A549 (cell line): ENCODE measurements around the gene TRAPPC14. TPM values are rescaled to one million over a fixed set of nuclear protein-coding genes. Genes with fewer than 3 reads are reported as not detected.

Source experiments
- ATAC-seq, 2 experiments: fragments of 200-7000 bp in 1 of 2; fragments of >200 bp in 1 of 2; cut with Nextera tagmentation in 1 of 2; cut with Tn5 transposase in 1 of 2; 3 replicates each; pipeline versions ENCODE4 v1.8.0 to v1.9.1; 2018 to 2020; ENCODE audit warnings: mild to moderate bottlenecking in 1 of 2, moderate library complexity in 1 of 2
- CTCF ChIA-PET: fragments of 300-600 bp; sonication (Branson Sonifier 250); formaldehyde crosslinking; extraction: SDS; loops from one replicate; lab custom pipeline; 2021; ENCODE audit warnings: antibody characterized with exemption, inconsistent platforms; lab: Yijun Ruan, JAX
- POLR2A ChIA-PET: fragments of 350-600 bp; formaldehyde crosslinking; extraction: SDS; loops from one replicate; lab custom pipeline; 2021; ENCODE audit warnings: antibody characterized with exemption, inconsistent platforms; lab: Yijun Ruan, JAX
- DNase-seq, 2 experiments: peaks; one replicate each; pipeline versions ENCODE4 v3.0.0 to v3.0.0-alpha.2; 2011 to 2016; ENCODE audit warnings: low read depth in 1 of 2, low spot score in 1 of 2
- FAIRE-seq: peaks from 2 replicates; lab custom pipeline; 2011; peaks lifted over from hg19 to GRCh38; lab: Jason Lieb, UNC
- H3K27ac ChIP-seq, 2 experiments: fragments of >200 bp; sonication (Bioruptor Twin); formaldehyde crosslinking; 3 replicates each; pipeline ENCODE4 v1.5.1; 2016 to 2017
- H3K4me1 ChIP-seq: fragments of >200 bp; sonication (Bioruptor Twin); formaldehyde crosslinking; 3 replicates; pipeline ENCODE4 v1.6.1; 2016
- H3K4me2 ChIP-seq: fragments of >200 bp; sonication (Bioruptor Twin); formaldehyde crosslinking; 3 replicates; pipeline ENCODE4 v1.6.1; 2016
- H3K4me3 ChIP-seq: fragments of >200 bp; sonication (Bioruptor Twin); formaldehyde crosslinking; 3 replicates; pipeline ENCODE4 v1.5.1; 2016
- H3K9me3 ChIP-seq: fragments of >200 bp; sonication (Bioruptor Twin); formaldehyde crosslinking; 3 replicates; pipeline ENCODE4 v1.6.1; 2016
- BHLHE40 ChIP-seq: IDR thresholded peaks from 2 replicates; pipeline ENCODE4 v1.6.1; 2012; ENCODE audit warnings: low read depth, low read length, inconsistent platforms
- CBX8 ChIP-seq: fragments of 200-600 bp; sonication (generic); IDR thresholded peaks from 2 replicates; pipeline ENCODE4 v1.6.1; 2016
- CHD2 ChIP-seq: fragments of 150-350 bp; IDR thresholded peaks from 2 replicates; pipeline ENCODE4 v1.6.1; 2014; ENCODE audit warnings: low read length; ENCODE audit not compliant: partially characterized antibody
- EHF ChIP-seq: fragments of 250-450 bp; sonication (Bioruptor Pico); IDR thresholded peaks from 2 replicates; pipeline ENCODE4 v1.5.0; 2020; ENCODE audit warnings: mild to moderate bottlenecking
- EHMT2 ChIP-seq: fragments of 200-600 bp; sonication (generic); IDR thresholded peaks from 2 replicates; pipeline ENCODE4 v1.6.1; 2016; ENCODE audit warnings: antibody characterized with exemption, low read depth, mild to moderate bottlenecking, moderate library complexity
- FOSB ChIP-seq: fragments of 250-450 bp; sonication (Bioruptor Pico); IDR thresholded peaks from 2 replicates; pipeline ENCODE4 v1.5.0; 2020; ENCODE audit warnings: mild to moderate bottlenecking, moderate library complexity
- FOSL2 ChIP-seq, 2 experiments: fragments of 450-650 bp in 1 of 2; fragments of >200 bp in 1 of 2; sonication (Bioruptor Twin) in 1 of 2; formaldehyde crosslinking; IDR thresholded peaks; 2 replicates each; pipeline versions ENCODE4 v1.5.0 to v1.6.1; 2016 to 2020; ENCODE audit warnings: mild to moderate bottlenecking in 1 of 2, moderate library complexity in 1 of 2
- HOXA7 ChIP-seq: fragments of 250-450 bp; sonication (Bioruptor Pico); IDR thresholded peaks from 2 replicates; pipeline ENCODE4 v1.5.0; 2020; ENCODE audit warnings: mild to moderate bottlenecking, moderate library complexity
- HOXB13 ChIP-seq: fragments of 250-450 bp; sonication (Bioruptor Pico); IDR thresholded peaks from 2 replicates; pipeline ENCODE4 v1.5.0; 2020; ENCODE audit warnings: low read depth, mild to moderate bottlenecking, moderate library complexity
- JUN ChIP-seq, 2 experiments: fragments of >200 bp; sonication (Bioruptor Twin); formaldehyde crosslinking; IDR thresholded peaks; 2 replicates in 1 of 2; 3 replicates in 1 of 2; pipeline ENCODE4 v1.6.1; 2016 to 2017
- KDM1A ChIP-seq: fragments of 200-600 bp; sonication (generic); IDR thresholded peaks from 2 replicates; pipeline ENCODE4 v1.6.1; 2016; ENCODE audit warnings: low read depth, mild to moderate bottlenecking
- MAZ ChIP-seq: fragments of 150-350 bp; IDR thresholded peaks from 2 replicates; pipeline ENCODE4 v1.6.1; 2014; ENCODE audit warnings: antibody characterized with exemption, low read depth, low read length, borderline replicate concordance
- NFE2L2 ChIP-seq: fragments of 150-350 bp; conservative IDR thresholded peaks from 2 replicates; pipeline ENCODE4 v1.6.1; 2014; ENCODE audit warnings: low read length
- NPAS2 ChIP-seq: fragments of 250-450 bp; sonication (Bioruptor Pico); IDR thresholded peaks from 2 replicates; pipeline ENCODE4 v1.8.0; 2022; ENCODE audit warnings: mild to moderate bottlenecking, moderate library complexity, borderline replicate concordance
- NR3C1 ChIP-seq: fragments of >200 bp; sonication (Bioruptor Twin); formaldehyde crosslinking; IDR thresholded peaks from 3 replicates; pipeline ENCODE4 v1.6.1; 2017
- RAD21 ChIP-seq, 2 experiments: fragments of >200 bp in 1 of 2; sonication (Bioruptor Twin) in 1 of 2; formaldehyde crosslinking in 1 of 2; IDR thresholded peaks in 1 of 2; conservative IDR thresholded peaks in 1 of 2; 2 replicates in 1 of 2; 3 replicates in 1 of 2; pipeline ENCODE4 v1.6.1; 2012 to 2018; ENCODE audit warnings: inconsistent platforms in 1 of 2
- RCOR1 ChIP-seq: fragments of 150-350 bp; IDR thresholded peaks from 2 replicates; pipeline ENCODE4 v1.6.1; 2014; ENCODE audit warnings: antibody characterized with exemption, low read length, low read depth
- TFCP2L1 ChIP-seq: fragments of 250-450 bp; sonication (Bioruptor Pico); IDR thresholded peaks from 2 replicates; pipeline ENCODE4 v1.5.0; 2021; ENCODE audit warnings: mild to moderate bottlenecking
- ZC3H11A ChIP-seq: fragments of 450-650 bp; IDR thresholded peaks from 2 replicates; pipeline ENCODE4 v1.6.1; 2014; ENCODE audit warnings: antibody characterized with exemption, mild to moderate bottlenecking
- ZFP36 ChIP-seq: fragments of 450-650 bp; IDR thresholded peaks from 2 replicates; pipeline ENCODE4 v1.6.1; 2014; ENCODE audit warnings: borderline replicate concordance; ENCODE audit not compliant: partially characterized antibody
- ZNF302 ChIP-seq: fragments of 250-450 bp; sonication (Bioruptor Pico); IDR thresholded peaks from 2 replicates; pipeline ENCODE4 v1.9.0; 2021; ENCODE audit warnings: inconsistent platforms, mild to moderate bottlenecking, moderate library complexity
- WGBS: methylation state at CpG from one replicate; pipeline ENCODE4 v1.1.6; 2017; ENCODE audit errors: missing lambda C conversion rate; 5-methylcytosine and 5-hydroxymethylcytosine counted together
- polyA plus RNA-seq, 4 experiments: library from polyadenylated mRNA; depleted of rRNA in 3 of 4; stranded (reverse); fragments of >200 nt; fragmentation: RNase III in 1 of 4; extraction: RNeasy Plus Mini Kit Qiagen cat#74134 plus additional on column Dnase treatment in 1 of 4; gene quantifications; 2 replicates in 3 of 4; 3 replicates in 1 of 4; pipeline ENCODE4 v1.2.3, GENCODE V29; 2011 to 2017
- TF ChIP-seq, protein P1 (sequence below): IDR thresholded peaks from 2 replicates; pipeline ENCODE4 v1.6.1; 2012
- TF ChIP-seq, protein P2 (sequence below): fragments of 450-650 bp; IDR thresholded peaks from 2 replicates; pipeline ENCODE4 v1.6.1; 2014; ENCODE audit warnings: antibody characterized with exemption
- TF ChIP-seq, protein P3 (sequence below): fragments of >200 bp; sonication (Bioruptor Twin); formaldehyde crosslinking; IDR thresholded peaks from 3 replicates; pipeline ENCODE4 v1.5.1; 2016
- TF ChIP-seq, protein P4 (sequence below): fragments of 250-450 bp; sonication (Bioruptor Pico); IDR thresholded peaks from 2 replicates; pipeline ENCODE4 v1.5.0; 2021; ENCODE audit warnings: mild to moderate bottlenecking, moderate library complexity, borderline replicate concordance

The TRAPPC14 gene
- polyA plus RNA-seq, 2 of the 4 experiments (the other 2 are of a cell fraction) = 3.4 to 14.1 TPM

DNA sequence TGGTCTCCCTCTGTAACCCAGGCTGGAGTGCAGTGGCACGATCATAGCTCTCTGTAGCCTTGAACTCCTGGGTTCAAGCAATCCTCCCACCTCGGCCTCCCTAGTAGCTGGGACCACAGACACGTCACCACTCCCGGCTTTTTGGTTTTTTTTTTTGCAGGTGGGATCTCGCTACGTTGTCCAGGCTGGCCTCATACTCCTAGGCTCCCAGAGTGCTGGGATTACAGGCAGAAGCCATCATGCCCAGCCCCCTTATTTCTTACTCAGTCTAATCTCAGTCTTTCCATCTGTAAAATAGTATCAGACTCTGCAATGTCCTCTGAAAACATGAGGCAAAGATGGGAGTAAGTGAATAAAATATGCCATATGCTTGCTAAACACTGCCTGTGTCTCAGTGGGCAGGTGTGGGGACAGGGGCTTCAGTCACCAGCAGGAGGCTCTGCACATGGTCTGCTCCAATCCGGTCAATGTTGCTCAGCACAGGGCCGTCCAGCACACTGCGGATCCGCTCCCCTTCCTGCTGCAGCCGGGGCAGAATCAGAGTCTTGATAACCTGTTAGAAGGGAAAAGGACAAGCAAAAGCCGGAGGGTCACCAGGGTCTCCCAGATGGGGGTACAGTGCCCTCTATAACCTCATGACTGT is 48.9 kb downstream of the TRAPPC14 start (continued):
- no peak for TF ChIP-seq NR3C1
- TF ChIP-seq EHF = no peak
- no peak for TF ChIP-seq TFCP2L1
- TF ChIP-seq, protein P1, sequence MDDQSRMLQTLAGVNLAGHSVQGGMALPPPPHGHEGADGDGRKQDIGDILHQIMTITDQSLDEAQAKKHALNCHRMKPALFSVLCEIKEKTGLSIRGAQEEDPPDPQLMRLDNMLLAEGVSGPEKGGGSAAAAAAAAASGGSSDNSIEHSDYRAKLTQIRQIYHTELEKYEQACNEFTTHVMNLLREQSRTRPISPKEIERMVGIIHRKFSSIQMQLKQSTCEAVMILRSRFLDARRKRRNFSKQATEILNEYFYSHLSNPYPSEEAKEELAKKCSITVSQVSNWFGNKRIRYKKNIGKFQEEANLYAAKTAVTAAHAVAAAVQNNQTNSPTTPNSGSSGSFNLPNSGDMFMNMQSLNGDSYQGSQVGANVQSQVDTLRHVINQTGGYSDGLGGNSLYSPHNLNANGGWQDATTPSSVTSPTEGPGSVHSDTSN = no peak
- TF ChIP-seq, protein P2, sequence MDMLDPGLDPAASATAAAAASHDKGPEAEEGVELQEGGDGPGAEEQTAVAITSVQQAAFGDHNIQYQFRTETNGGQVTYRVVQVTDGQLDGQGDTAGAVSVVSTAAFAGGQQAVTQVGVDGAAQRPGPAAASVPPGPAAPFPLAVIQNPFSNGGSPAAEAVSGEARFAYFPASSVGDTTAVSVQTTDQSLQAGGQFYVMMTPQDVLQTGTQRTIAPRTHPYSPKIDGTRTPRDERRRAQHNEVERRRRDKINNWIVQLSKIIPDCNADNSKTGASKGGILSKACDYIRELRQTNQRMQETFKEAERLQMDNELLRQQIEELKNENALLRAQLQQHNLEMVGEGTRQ = no peak
- no peak for TF ChIP-seq RCOR1
- TF ChIP-seq JUN (IDR thresholded peaks at IDR 0.05) = no peak

DNA sequence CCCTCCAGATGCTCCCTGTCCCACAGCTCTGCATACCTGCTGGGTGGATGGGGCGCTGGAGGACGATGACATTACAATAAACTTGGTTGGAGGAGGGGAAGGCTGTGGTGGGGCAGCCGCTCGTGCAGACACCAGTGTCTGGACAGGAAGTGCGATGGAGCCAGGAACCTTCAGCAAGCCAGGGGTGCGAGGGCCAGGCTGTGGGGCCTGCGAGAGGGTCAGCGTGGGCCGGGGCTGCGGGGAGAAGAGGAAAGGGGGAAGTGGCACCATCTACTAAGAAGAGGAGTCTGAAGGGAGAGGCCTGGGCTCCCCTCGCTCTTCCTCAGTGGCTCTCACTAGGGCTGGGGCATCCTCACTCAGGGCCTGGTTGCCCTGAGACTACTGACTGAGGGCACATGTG is 50.6 kb downstream of the TRAPPC14 start:
- no peak overlapping the region; a peak in 1 of 6 replicates for H3K27ac ChIP-seq
- no peak overlapping the region for H3K4me3 ChIP-seq
- 87% methylated on average over 11 of the region's 11 CpGs for WGBS
- FAIRE-seq (no peak), ATAC-seq (no peak), DNase-seq (no peak)
- POLR2A ChIA-PET = no interaction called here
- CTCF ChIA-PET = no interaction called here
- H3K4me1 ChIP-seq = peaks cover 1% of the 10 kb centered on the region
- TF ChIP-seq FOSB (CRISPR knock-in tag) (no peak), ZC3H11A (no peak), KDM1A (no peak), CHD2 (no peak), NPAS2 (no peak), HOXA7 (no peak), RCOR1 (no peak), NFE2L2 (no peak), EHMT2 (no peak), ZFP36 (no peak), MAZ (no peak), EHF (no peak), CBX8 (no peak), BHLHE40 (no peak)
- H3K9me3 ChIP-seq = no peaks in the 10 kb centered on the region
- no peak overlapping the region for H3K4me2 ChIP-seq

DNA sequence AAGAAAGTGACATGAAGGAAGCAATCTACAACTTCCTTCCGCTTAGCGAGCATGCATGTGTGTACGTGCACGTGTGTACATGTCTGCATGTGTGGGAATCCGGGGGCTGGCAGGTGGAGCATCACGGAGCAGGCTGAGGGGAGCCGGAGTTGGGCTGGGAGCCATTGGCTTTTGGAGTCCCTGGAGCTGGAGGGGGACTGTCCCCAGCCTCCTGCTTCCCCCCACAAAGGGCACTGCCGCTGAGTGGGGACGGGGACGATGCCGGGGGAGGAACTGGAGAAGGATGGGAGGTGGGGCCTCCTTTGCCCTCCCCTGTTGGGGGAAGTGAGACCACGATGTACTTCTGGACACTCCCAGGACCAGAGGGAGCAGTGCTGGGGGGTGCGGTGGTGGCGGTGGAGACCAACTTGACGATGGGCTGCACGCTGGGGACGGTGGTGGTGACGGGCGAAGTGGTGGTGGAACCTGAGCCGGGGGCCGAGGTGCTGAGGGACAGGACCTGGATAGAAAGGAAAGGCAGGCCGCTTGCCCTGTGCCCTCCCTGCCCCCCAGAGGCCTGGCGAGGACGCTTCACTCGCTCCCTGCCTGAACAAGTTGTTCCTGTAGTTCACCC is 51.3 kb downstream of the TRAPPC14 start:
- POLR2A ChIA-PET = no interaction called here
- DNase-seq (no peak), FAIRE-seq (no peak), ATAC-seq (no peak)
- H3K9me3 ChIP-seq = no peaks in the 10 kb centered on the region
- 95% methylated on average over 25 of the region's 25 CpGs for WGBS
- CTCF ChIA-PET = no interaction called here
- no peak overlapping the region for H3K4me3 ChIP-seq
- TF ChIP-seq FOSL2 (IDR thresholded peaks at IDR 0.05) (no peak), FOSL2 (CRISPR knock-in tag; IDR thresholded peaks at IDR 0.05) (no peak), ZNF302 (CRISPR knock-in tag) (no peak), CHD2 (no peak), RAD21 (conservative IDR thresholded peaks at IDR 0.05 in 1 of 2, IDR thresholded peaks at IDR 0.05 in 1 of 2) (no peak), HOXB13 (CRISPR knock-in tag) (no peak), NFE2L2 (no peak)
- TF ChIP-seq, protein P3, sequence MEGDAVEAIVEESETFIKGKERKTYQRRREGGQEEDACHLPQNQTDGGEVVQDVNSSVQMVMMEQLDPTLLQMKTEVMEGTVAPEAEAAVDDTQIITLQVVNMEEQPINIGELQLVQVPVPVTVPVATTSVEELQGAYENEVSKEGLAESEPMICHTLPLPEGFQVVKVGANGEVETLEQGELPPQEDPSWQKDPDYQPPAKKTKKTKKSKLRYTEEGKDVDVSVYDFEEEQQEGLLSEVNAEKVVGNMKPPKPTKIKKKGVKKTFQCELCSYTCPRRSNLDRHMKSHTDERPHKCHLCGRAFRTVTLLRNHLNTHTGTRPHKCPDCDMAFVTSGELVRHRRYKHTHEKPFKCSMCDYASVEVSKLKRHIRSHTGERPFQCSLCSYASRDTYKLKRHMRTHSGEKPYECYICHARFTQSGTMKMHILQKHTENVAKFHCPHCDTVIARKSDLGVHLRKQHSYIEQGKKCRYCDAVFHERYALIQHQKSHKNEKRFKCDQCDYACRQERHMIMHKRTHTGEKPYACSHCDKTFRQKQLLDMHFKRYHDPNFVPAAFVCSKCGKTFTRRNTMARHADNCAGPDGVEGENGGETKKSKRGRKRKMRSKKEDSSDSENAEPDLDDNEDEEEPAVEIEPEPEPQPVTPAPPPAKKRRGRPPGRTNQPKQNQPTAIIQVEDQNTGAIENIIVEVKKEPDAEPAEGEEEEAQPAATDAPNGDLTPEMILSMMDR = no peak
- TF ChIP-seq, protein P4, sequence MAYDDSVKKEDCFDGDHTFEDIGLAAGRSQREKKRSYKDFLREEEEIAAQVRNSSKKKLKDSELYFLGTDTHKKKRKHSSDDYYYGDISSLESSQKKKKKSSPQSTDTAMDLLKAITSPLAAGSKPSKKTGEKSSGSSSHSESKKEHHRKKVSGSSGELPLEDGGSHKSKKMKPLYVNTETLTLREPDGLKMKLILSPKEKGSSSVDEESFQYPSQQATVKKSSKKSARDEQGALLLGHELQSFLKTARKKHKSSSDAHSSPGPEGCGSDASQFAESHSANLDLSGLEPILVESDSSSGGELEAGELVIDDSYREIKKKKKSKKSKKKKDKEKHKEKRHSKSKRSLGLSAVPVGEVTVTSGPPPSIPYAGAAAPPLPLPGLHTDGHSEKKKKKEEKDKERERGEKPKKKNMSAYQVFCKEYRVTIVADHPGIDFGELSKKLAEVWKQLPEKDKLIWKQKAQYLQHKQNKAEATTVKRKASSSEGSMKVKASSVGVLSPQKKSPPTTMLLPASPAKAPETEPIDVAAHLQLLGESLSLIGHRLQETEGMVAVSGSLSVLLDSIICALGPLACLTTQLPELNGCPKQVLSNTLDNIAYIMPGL (CRISPR knock-in tag) = no peak
- no peak overlapping the region for H3K4me2 ChIP-seq
- no peak overlapping the region; a peak in 1 of 6 replicates for H3K27ac ChIP-seq
- peaks cover 8% of the 10 kb centered on the region for H3K4me1 ChIP-seq
